ENCODE results near the gene APBA1.

The APBA1 gene

GRCh38 chr9:69497816-69498215, 174.4 kb downstream of the APBA1 start:
- Histone ChIP-seq H3K9me3 (ENCODE audit: insufficient read depth, low read depth, low read length) (no peaks in the 10 kb centered on the region), H3K9ac (ENCODE audit: low read depth, low read length) (no peak overlapping the region), H3K4me1 (ENCODE audit: insufficient read depth, low read length) (peaks cover 20% of the 10 kb centered on the region), H3K36me3 (ENCODE audit: insufficient read depth, low read length) (no peaks in the 10 kb centered on the region), H3K4me3 (ENCODE audit: low read length) (no peak overlapping the region), H3K27ac (ENCODE audit: low read depth, low read length) (no peak overlapping the region), H3K27me3 (ENCODE audit: insufficient read depth, low read length) (no peaks in the 10 kb centered on the region)
- 82% methylated on average over 4 of the region's 4 CpGs for WGBS

GRCh38 chr9:69496846-69497450, 175.2 kb downstream of the APBA1 start:
- Histone ChIP-seq H3K4me1 (ENCODE audit: insufficient read depth, low read length) (peaks cover 20% of the 10 kb centered on the region), H3K27me3 (ENCODE audit: insufficient read depth, low read length) (no peaks in the 10 kb centered on the region), H3K27ac (ENCODE audit: low read depth, low read length) (no peak overlapping the region), H3K9me3 (ENCODE audit: insufficient read depth, low read depth, low read length) (no peaks in the 10 kb centered on the region), H3K9ac (ENCODE audit: low read depth, low read length) (no peak overlapping the region), H3K36me3 (ENCODE audit: insufficient read depth, low read length) (no peaks in the 10 kb centered on the region), H3K4me3 (ENCODE audit: low read length) (no peak overlapping the region)
- WGBS: 91% methylated on average over 4 of the region's 4 CpGs

GRCh38 chr9:69495296-69495695, 176.9 kb downstream of the APBA1 start:
- H3K4me1 ChIP-seq (ENCODE audit: insufficient read depth, low read length): peaks cover 19% of the 10 kb centered on the region
- H3K27ac ChIP-seq (ENCODE audit: low read depth, low read length): no peak overlapping the region
- no peaks in the 10 kb centered on the region for H3K9me3 ChIP-seq (ENCODE audit: insufficient read depth, low read depth, low read length)
- no peak overlapping the region for H3K4me3 ChIP-seq (ENCODE audit: low read length)
- H3K27me3 ChIP-seq (ENCODE audit: insufficient read depth, low read length): no peaks in the 10 kb centered on the region
- WGBS: 75% methylated on average over 10 of the region's 10 CpGs
- H3K9ac ChIP-seq (ENCODE audit: low read depth, low read length): no peak overlapping the region
- H3K36me3 ChIP-seq (ENCODE audit: insufficient read depth, low read length): no peaks in the 10 kb centered on the region

- Histone ChIP-seq H3K27ac (ENCODE audit: low read depth, low read length) (no peak overlapping the region), H3K27me3 (ENCODE audit: insufficient read depth, low read length) (no peaks in the 10 kb centered on the region), H3K4me1 (ENCODE audit: insufficient read depth, low read length) (peaks cover 13% of the 10 kb centered on the region; the same call in 1 of the 2 replicates), H3K9ac (ENCODE audit: low read depth, low read length) (no peak overlapping the region), H3K36me3 (ENCODE audit: insufficient read depth, low read length) (no peaks in the 10 kb centered on the region), H3K4me3 (ENCODE audit: low read length) (no peak overlapping the region), H3K9me3 (ENCODE audit: insufficient read depth, low read depth, low read length) (no peaks in the 10 kb centered on the region)
- WGBS: 78% methylated on average over 2 of the region's 2 CpGs
Observed at GRCh38 chr9:69494763-69495162, 177.4 kb downstream of the APBA1 start.

- Histone ChIP-seq H3K27me3 (ENCODE audit: insufficient read depth, low read length) (no peaks in the 10 kb centered on the region), H3K4me3 (ENCODE audit: low read length) (no peak overlapping the region), H3K27ac (ENCODE audit: low read depth, low read length) (no peak overlapping the region), H3K9ac (ENCODE audit: low read depth, low read length) (no peak overlapping the region), H3K36me3 (ENCODE audit: insufficient read depth, low read length) (no peaks in the 10 kb centered on the region), H3K9me3 (ENCODE audit: insufficient read depth, low read depth, low read length) (no peaks in the 10 kb centered on the region), H3K4me1 (ENCODE audit: insufficient read depth, low read length) (peaks cover 8% of the 10 kb centered on the region; the same call in 1 of the 2 replicates)
- 90% methylated on average over 4 of the region's 4 CpGs for WGBS
Observed at GRCh38 chr9:69494208-69494607, 178.0 kb downstream of the APBA1 start.

- H3K9ac ChIP-seq (ENCODE audit: low read depth, low read length): no peak overlapping the region
- H3K27me3 ChIP-seq (ENCODE audit: insufficient read depth, low read length): no peaks in the 10 kb centered on the region
- H3K9me3 ChIP-seq (ENCODE audit: insufficient read depth, low read depth, low read length): no peaks in the 10 kb centered on the region
- H3K27ac ChIP-seq (ENCODE audit: low read depth, low read length): no peak overlapping the region
- no peaks in the 10 kb centered on the region for H3K36me3 ChIP-seq (ENCODE audit: insufficient read depth, low read length)
- 80% methylated on average over 3 of the region's 3 CpGs for WGBS
- H3K4me3 ChIP-seq (ENCODE audit: low read length): no peak overlapping the region
- H3K4me1 ChIP-seq (ENCODE audit: insufficient read depth, low read length): no peaks in the 10 kb centered on the region
Observed at GRCh38 chr9:69486498-69486897, 185.7 kb downstream of the APBA1 start.

- Histone ChIP-seq H3K4me3 (ENCODE audit: low read length) (no peak overlapping the region), H3K27me3 (ENCODE audit: insufficient read depth, low read length) (no peaks in the 10 kb centered on the region), H3K36me3 (ENCODE audit: insufficient read depth, low read length) (no peaks in the 10 kb centered on the region), H3K27ac (ENCODE audit: low read depth, low read length) (no peak overlapping the region), H3K9me3 (ENCODE audit: insufficient read depth, low read depth, low read length) (no peaks in the 10 kb centered on the region), H3K9ac (ENCODE audit: low read depth, low read length) (no peak overlapping the region), H3K4me1 (ENCODE audit: insufficient read depth, low read length) (no peaks in the 10 kb centered on the region)
- WGBS: 82% methylated on average over 4 of the region's 4 CpGs
Observed at GRCh38 chr9:69485466-69485865, 186.7 kb downstream of the APBA1 start.

- no peaks in the 10 kb centered on the region for H3K27me3 ChIP-seq (ENCODE audit: insufficient read depth, low read length)
- WGBS: 95% methylated on average over 2 of the region's 2 CpGs
- no peaks in the 10 kb centered on the region for H3K36me3 ChIP-seq (ENCODE audit: insufficient read depth, low read length)
- H3K27ac ChIP-seq (ENCODE audit: low read depth, low read length): no peak overlapping the region
- H3K9ac ChIP-seq (ENCODE audit: low read depth, low read length): no peak overlapping the region
- H3K4me3 ChIP-seq (ENCODE audit: low read length): no peak overlapping the region
- H3K4me1 ChIP-seq (ENCODE audit: insufficient read depth, low read length): no peaks in the 10 kb centered on the region
- H3K9me3 ChIP-seq (ENCODE audit: insufficient read depth, low read depth, low read length): no peaks in the 10 kb centered on the region
Observed at GRCh38 chr9:69483886-69484422, 188.2 kb downstream of the APBA1 start.

- WGBS: 62% methylated on average over 7 of the region's 7 CpGs
- no peak overlapping the region for H3K9ac ChIP-seq (ENCODE audit: low read depth, low read length)
- H3K27me3 ChIP-seq (ENCODE audit: insufficient read depth, low read length): no peaks in the 10 kb centered on the region
- no peaks in the 10 kb centered on the region for H3K36me3 ChIP-seq (ENCODE audit: insufficient read depth, low read length)
- no peak overlapping the region for H3K4me3 ChIP-seq (ENCODE audit: low read length)
- peaks cover 8% of the 10 kb centered on the region for H3K4me1 ChIP-seq (ENCODE audit: insufficient read depth, low read length)
- no peaks in the 10 kb centered on the region for H3K9me3 ChIP-seq (ENCODE audit: insufficient read depth, low read depth, low read length)
- no peak overlapping the region for H3K27ac ChIP-seq (ENCODE audit: low read depth, low read length)
Observed at GRCh38 chr9:69476797-69477196, 195.4 kb downstream of the APBA1 start.

- Histone ChIP-seq H3K9ac (ENCODE audit: low read depth, low read length) (no peak overlapping the region), H3K36me3 (ENCODE audit: insufficient read depth, low read length) (no peaks in the 10 kb centered on the region), H3K9me3 (ENCODE audit: insufficient read depth, low read depth, low read length) (no peaks in the 10 kb centered on the region), H3K4me1 (ENCODE audit: insufficient read depth, low read length) (peaks cover 14% of the 10 kb centered on the region), H3K4me3 (ENCODE audit: low read length) (no peak overlapping the region), H3K27ac (ENCODE audit: low read depth, low read length) (no peak overlapping the region), H3K27me3 (ENCODE audit: insufficient read depth, low read length) (no peaks in the 10 kb centered on the region)
- WGBS: 79% methylated on average over 6 of the region's 6 CpGs
Observed at GRCh38 chr9:69476016-69476415, 196.2 kb downstream of the APBA1 start.

- 93% methylated on average over 2 of the region's 4 CpGs for WGBS
- Histone ChIP-seq H3K27ac (ENCODE audit: low read depth, low read length) (no peak overlapping the region), H3K27me3 (ENCODE audit: insufficient read depth, low read length) (no peaks in the 10 kb centered on the region)
Observed at GRCh38 chr9:69474821-69475220, 197.3 kb downstream of the APBA1 start.

More at GRCh38 chr9:69474821-69475220, 197.3 kb downstream of the APBA1 start:
- no peak overlapping the region for H3K4me3 ChIP-seq (ENCODE audit: low read length)
- no peaks in the 10 kb centered on the region for H3K9me3 ChIP-seq (ENCODE audit: insufficient read depth, low read depth, low read length)
- H3K36me3 ChIP-seq (ENCODE audit: insufficient read depth, low read length): no peaks in the 10 kb centered on the region
- H3K4me1 ChIP-seq (ENCODE audit: insufficient read depth, low read length): peaks cover 14% of the 10 kb centered on the region
- no peak overlapping the region for H3K9ac ChIP-seq (ENCODE audit: low read depth, low read length)

All from HUES64 (cell line).